Stimulated activated CD4-positive, alpha-beta T cell treated with anti-CD3 and anti-CD28 coated beads, Interleukin-2, amount 100 ng/mL, for 24 hours (primary cell): ENCODE measurements around the gene NADSYN1.

Source experiments
- DNase-seq, 2 donors: peaks; one replicate each; pipeline ENCODE4 v3.0.0-alpha.2; 2020

The NADSYN1 gene

GRCh38 chr11:71434576-71435130, 18.4 kb upstream of the NADSYN1 start:
- DNase-seq, result no peak

- no peak for DNase-seq
Observed at GRCh38 chr11:71435278-71435951, 17.6 kb upstream of the NADSYN1 start.

- no peak for DNase-seq
Observed at GRCh38 chr11:71436861-71437260, 16.1 kb upstream of the NADSYN1 start.

DNA sequence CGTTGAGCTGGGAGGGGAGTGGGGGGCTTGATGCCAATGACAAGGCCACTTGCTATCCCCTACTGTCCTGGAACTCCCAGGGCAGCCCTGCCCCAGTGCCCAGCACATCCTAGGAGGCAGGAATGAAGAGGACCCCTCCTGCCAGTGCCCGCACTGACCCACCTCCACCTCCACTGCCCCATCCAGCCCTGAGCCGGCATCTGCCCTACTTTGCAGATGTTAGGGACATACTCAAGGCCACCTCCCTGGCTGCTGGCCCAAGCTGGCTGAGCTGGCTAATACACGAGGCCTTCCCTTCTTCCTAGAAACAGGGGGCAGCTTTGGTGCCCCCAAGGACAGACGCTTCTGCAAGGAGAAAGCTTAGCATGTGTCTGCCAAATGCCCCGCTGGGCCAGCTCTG, 15.6 kb upstream of the NADSYN1 start:
- no peak for DNase-seq

DNA sequence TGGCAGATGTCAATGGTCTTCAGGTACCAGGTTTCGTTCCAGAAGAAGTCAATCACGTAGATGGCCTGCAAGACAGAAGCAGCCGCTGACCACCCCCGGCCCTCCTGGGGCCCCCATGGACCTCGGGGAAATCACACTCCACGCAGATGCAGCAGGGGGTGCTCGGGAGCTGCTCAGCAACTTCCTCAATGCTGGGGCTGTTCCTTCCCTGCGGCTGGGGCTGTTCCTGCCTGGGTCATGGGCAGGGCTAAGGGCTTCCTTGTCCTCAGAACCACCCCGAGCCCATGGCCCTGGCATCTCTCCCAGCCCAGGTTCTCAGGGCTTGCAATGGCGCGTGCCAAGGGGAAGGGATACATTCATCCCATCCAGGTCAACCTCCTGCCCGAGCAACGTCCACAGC, 15.1 kb upstream of the NADSYN1 start:
- DNase-seq, result no peak

GRCh38 chr11:71438650-71439049, 14.4 kb upstream of the NADSYN1 start:
- DNase-seq, result no peak

GRCh38 chr11:71440021-71440755, 12.8 kb upstream of the NADSYN1 start:
- DNase-seq, result no peak

GRCh38 chr11:71441251-71441650, 11.8 kb upstream of the NADSYN1 start:
- DNase-seq, result no peak

GRCh38 chr11:71442123-71442522, 10.9 kb upstream of the NADSYN1 start:
- no peak for DNase-seq

- DNase-seq, result no peak
Observed at GRCh38 chr11:71442880-71443279, 10.1 kb upstream of the NADSYN1 start.

- DNase-seq, result no peak
Observed at GRCh38 chr11:71443736-71444445, 9.1 kb upstream of the NADSYN1 start.

DNA sequence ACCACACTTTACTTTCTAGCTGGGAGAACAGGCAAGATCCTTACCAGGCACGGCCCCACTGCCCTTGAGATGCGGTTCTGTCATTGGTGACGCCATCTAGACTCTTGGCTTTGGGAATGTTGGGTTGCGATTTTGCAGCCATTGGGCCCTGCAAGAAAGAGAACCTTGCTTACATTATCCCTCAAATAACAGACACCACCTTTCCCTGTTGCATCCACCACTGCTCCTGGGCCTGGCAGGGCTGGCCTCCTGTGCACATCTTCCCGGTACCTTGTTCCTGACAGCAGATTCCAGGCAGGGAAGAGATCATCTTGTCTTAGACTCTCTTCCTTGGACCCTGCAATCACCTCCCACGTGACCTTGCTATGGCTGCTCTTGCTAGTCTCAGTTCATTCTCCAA, 8.2 kb upstream of the NADSYN1 start:
- DNase-seq, result no peak

- no peak for DNase-seq
Observed at GRCh38 chr11:71446150-71446549, 6.9 kb upstream of the NADSYN1 start.

- DNase-seq, result no peak
Observed at GRCh38 chr11:71446942-71447688, 5.9 kb upstream of the NADSYN1 start.

- DNase-seq, result peak; percentile 48 to 53
Observed at GRCh38 chr11:71447791-71448256, 5.2 kb upstream of the NADSYN1 start.

DNA sequence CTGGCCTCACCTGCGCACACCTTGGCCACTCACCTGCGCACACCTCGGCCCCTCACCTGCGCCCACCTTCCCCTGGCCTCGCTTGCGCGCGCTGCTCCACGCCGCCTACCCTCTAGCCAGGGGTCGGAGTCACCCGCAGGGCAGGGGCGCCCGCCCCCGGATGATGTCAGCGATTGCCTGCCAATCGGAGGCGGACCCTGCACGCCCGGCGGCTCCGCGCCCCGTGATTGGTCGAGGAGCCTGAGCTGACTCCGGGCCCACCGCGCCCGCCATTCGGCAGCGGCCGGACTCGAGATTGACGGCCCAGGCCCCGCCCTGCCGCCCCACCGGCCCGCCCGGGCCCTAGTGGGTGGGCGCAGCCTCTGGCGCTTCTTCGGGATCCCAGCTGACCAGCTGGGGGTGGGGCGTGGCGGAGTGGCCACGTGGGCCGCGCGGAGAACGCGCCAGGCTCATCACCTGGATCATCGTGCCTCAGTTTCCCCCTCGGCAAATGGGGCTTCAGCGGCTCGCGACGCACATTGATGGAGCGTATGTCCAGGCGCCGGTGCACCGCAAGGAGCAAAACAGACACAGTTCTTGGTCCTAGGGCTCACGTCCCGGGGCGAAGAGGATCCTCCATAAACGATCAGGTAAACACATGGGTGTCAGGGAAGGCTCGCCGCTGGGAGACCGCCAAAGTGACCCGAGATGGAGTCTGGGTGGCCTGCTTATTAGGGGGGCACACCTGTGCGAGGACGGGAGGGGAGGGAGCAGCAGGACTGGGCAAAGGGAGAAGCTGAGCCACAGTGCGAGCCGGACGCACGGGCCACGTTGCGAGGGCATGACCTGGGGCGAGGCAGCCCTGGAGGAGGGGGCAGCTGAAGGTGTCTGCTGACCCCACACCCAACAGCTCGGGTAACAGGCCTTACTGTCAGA, 4.5 kb upstream of the NADSYN1 start, which contains the start of gene DHCR7:
DHCR7 (minus strand) TSS at position 137 of the 915 bp plus-strand sequence. CDS start 3,441 bp downstream, outside the sequence.
- DNase-seq, result peak; percentile 94 to 96

DNA sequence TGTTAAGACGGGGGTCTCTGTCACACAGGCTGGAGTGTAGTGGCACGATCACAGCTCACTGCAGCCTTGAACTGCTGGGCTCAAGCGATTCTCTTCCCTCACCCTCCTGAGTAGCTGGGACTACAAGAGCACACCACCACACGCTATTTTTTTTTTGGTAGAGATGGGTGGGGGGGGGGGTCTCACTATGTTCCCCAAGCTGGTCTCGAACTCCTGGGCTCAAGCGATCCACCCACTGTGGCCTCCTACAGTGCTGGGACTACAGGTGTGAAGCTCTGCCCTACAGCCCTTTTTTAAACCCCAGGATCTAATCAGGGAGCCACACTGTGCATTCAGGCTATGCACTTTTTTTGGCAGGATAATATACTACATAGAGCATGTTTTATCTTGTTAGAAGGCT, 3.4 kb upstream of the NADSYN1 start:
- DNase-seq, result no peak

GRCh38 chr11:71450507-71450906, 2.5 kb upstream of the NADSYN1 start:
- no peak for DNase-seq

DNA sequence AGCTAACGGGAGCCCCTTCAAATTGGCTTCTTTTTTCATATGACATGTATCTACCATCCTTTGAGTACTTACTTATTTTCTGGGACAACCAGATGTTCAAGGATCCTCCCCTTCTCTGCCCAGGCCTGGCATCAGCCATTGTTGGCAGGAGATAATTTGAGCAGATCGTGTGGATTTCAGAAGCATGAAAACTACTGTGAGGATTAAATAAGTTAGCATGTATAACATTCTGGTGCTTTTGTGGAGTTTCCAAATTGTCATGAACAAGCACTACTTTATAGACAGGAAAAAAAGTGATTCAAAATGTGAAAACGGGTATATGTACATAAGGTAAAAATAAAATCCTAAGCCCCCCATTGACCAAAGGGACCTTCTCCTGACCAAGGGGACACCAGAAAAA, 2.1 kb upstream of the NADSYN1 start:
- DNase-seq, result no peak

DNA sequence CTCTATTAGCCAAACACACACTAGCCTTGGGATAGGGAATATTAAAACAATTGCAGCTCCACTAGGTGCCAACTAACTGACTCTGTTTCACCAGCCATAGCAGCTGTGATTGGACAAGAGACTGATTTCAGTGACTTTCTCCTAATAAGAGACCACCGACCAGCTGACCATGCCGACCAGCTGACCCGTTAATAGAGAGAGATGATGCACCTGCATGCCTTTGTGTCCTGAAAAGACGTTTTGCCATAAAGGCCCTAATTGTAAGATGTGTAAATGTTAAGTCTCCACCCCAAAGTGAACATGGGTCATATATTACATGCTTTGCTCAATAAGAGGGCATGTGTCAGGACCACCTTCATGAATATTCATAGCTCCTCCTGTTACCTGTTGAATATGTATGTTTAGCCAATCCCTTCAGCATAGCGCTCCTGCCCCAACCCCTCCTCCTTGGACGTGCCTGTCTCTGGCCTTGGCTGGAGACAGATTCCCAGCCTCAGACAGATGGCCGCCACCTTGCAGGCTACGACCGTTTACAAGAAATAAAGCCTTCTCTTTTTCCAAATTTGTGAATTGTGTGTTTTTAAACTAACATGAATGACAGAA, 1.3 kb upstream of the NADSYN1 start:
- DNase-seq, result no peak
